Activated CD8-positive, alpha-beta memory T cell treated with anti-CD3 and anti-CD28 coated beads, Interleukin-2, amount 50 U/mL, for 4 hours (primary cell): ENCODE measurements around the gene ACTN2.
"Not testable (repeated sequence)": the region's sequence is repeated elsewhere in the genome, so short reads cannot be mapped to it uniquely, and the experiment has no call there.

Experiments used
- DNase-seq: peaks from one replicate; pipeline ENCODE4 v3.0.0-alpha.2; 2020

ACTN2 gene

DNA sequence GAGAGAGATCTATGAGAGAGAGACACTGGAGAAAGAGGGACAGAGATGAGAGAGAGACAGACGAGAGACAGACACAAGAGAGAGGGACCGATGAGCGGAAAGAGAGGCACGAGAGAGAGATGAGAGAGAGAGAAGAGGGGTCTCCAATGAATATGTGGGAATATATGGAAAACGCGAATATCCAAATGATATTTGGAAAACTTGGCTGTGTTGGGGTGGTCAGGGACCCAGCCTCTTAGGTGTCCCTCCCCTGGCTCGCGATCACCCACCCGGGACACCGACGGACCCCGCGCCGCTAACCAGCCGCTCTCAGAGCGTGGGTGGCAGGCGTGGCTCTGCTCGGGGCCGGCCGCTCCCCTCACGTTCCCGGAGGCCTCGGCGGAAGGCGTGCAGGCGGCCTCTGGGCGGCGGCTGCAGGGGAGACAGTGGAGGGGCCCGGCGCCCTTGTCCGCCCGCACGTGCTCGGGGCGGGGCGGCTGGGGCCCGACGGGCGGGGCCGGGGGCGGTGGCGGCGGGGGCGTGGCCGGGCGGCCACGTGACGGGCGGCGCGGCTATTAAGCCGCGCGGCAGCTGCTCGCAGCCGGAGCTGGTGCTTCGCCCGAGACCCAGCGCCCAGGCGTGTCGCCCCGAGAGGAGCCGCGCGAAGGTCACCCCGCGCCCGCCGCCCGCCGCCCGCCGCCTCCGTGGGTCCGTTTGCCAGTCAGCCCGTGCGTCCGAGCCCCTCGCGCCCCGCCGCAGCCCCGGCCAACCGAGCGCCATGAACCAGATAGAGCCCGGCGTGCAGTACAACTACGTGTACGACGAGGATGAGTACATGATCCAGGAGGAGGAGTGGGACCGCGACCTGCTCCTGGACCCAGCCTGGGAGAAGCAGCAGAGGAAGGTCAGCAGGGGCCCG lies at the start of gene ACTN2:
TSS of gene ACTN2 (plus strand) at position 583 of the 898 bp plus-strand sequence. CDS start at position 758, 175 bp downstream.
- peak; percentile 51 for DNase-seq

- no peak for DNase-seq
These were observed 47.4 kb upstream of the ACTN2 start for GRCh38 chr1:236638945-236639344.

- DNase-seq = no peak
These were observed 46.6 kb upstream of the ACTN2 start for GRCh38 chr1:236639686-236640085.

GRCh38 chr1:236642763-236643162 lies 43.5 kb upstream of the ACTN2 start:
- no peak for DNase-seq

- DNase-seq = no peak
These were observed 41.2 kb upstream of the ACTN2 start for GRCh38 chr1:236645016-236645680.

GRCh38 chr1:236654511-236654910 lies 31.8 kb upstream of the ACTN2 start:
- no peak for DNase-seq

DNA sequence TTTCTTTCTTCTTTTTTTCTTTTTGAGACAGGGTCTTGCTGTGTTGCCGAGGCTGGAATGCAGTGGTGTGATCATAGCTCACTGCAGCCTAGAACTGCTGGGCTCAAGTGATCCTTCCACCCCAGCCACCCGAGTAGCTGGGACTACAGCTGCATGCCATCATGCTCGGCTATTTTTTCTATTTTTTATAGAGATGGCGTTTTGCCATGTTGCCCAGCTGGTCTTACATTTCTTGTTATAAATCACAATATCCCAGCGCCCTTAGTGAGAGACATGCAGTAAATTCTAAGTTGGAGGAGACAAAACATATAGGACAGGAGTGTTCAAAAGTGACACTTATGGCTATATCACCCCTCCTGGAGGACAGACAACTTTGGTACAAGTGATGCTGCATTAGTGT lies 31.3 kb upstream of the ACTN2 start:
- DNase-seq = no peak

DNA sequence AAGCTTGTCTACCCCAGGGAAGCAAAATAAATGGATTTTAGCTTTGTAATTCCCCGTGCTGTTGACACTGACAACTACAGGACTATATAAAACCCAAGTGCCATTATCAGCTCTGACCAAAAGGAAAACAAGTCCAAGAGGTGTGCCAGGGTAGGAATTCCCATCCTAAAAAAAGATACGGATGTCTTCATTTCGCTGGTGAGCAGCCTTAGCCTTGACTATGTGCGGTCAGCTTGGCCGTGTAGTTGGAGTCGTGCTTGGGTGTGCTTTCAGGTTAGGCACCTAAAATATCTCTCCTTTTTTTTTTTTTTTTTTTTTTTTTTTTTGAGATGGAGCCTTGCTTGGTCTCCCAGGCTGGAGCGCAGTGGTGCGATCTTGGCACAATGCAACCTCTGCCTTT lies 28.9 kb upstream of the ACTN2 start:
- no peak for DNase-seq

GRCh38 chr1:236659792-236660587 lies 26.3 kb upstream of the ACTN2 start:
- DNase-seq = no peak

GRCh38 chr1:236663934-236664333 lies 22.4 kb upstream of the ACTN2 start:
- no peak for DNase-seq

- not testable (repeated sequence) for DNase-seq
These were observed 17.4 kb upstream of the ACTN2 start for GRCh38 chr1:236668909-236669308.

DNA sequence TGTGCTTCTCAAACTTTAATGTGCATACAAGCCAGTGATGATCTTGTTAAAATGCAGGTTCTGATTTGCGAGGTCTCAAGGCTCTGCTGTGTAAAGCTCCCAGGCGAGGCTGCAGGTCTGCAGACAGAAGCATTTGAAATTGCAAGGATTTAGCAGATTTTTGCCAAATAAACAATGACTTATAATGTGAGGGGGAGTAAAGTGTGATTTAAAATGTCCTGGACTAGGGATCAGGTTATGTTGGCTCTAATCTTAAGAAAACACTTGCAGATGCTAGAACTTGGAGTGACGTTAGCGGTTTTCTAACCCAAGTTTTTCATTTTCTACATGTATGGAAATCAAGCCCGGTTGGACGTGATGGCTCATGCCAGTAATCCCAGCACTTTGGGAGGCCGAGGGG lies 16.2 kb upstream of the ACTN2 start:
- DNase-seq = no peak

DNA sequence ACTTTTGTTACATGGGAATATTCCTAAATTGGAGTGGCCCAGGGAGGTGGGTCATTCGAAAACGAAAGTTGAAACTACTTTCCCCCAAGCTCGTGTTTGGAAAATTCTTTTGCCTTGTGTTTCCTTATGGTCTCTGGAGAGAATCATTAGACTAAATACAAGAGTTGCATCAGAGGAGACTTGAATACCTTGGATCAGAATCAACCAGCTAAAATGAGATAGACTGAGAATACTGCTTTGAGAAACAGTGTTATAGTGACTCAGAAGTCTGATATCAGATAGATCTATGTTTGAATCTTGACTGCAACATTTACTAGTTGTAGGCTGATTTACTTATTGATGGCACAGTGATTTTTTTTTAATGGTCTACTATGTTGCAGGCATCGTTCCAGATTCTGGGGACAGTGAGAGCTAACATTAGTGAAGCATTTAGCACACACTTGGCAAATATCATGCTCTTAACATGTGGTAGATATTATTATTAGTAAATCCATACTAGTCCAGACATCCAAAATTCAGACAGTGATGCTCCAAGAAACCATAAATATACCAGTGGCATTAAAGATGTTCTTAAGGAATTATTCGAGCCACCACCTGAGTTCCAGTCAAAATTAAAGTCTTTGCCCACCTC lies 12.9 kb upstream of the ACTN2 start:
- no peak for DNase-seq

DNA sequence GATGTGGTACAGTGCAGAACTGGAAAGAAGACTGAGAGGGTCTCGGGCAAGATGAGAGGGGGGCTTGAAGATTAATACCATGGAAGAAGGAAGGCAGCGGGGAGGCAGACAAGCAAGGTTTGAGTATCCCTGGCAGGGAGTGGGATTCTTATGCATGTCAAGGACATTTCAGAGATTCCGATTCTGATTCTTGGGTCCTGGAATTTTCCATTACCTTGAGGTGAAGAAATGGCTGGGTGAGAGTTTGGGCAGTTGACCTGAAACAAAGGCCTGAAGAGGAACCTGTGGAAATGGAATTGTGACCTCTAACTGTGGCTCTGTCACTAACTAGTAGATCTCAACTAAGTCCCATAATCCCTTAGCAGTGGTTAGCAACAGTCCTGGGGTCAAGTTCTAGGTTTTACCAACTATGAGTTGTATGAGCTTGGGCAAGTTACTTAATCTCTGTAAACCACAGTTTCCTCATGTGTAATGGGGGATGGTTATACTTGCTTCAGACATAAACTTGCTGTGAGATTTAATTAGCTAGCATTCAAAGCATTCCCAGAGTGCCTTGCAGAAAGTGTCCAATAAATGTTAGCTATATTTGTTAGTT lies 8.6 kb upstream of the ACTN2 start:
- no peak for DNase-seq

DNA sequence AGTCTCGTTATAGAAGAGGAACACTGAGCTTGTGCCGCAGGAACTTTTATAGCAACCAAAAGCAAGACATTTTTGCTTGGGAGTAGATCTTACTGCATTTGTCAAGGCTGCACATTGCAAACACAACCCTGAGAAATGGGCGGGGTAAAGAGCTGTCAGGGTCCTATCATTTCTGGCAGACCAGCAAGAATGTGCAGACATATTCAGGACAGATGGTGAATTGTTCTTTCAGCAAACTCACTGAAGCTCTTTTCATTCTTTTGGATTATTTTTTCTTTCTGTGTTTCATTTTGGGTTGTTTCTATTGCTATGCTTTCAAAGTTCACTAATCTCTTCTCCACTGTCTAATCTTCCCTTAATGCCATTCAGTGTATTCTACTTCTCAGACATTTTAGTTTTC lies 5.1 kb upstream of the ACTN2 start:
- DNase-seq = no peak

DNA sequence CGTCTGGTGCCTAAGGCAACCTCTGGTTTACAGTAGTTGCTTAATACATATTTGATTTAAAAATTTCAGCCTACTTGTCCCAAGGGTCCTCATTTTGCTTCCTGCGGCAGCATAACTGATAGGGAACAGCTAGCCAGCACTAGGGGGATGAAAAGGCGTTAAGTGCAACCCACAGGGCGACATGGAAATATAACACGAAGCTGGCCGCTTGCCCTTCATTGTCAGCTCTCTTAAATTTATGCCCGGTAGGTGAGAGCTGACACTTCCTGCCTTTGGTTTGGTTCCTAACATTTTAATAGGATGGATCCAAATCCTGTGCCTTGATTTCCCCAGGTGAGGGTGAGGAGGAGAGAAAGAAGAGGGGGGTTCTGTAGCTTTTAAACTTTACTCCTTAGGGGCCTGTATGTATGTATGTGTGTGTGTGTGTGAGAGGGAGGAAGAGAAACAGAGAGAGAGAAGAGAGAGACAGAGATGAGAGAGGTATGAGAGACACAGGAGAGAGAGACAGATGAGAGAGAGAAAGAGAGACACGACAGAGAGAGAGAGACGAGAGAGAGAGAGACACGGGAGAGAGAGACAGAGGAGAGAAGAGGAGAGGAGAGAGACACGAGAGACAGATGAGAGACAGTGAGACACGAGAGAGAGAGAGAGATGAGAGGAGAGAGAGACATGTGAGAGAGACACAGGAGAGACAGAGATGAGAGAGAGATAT lies 938 bp upstream of the ACTN2 start:
- DNase-seq = no peak

- no peak for DNase-seq
These were observed 489 bp downstream of the ACTN2 start for GRCh38 chr1:236686815-236687160.

DNA sequence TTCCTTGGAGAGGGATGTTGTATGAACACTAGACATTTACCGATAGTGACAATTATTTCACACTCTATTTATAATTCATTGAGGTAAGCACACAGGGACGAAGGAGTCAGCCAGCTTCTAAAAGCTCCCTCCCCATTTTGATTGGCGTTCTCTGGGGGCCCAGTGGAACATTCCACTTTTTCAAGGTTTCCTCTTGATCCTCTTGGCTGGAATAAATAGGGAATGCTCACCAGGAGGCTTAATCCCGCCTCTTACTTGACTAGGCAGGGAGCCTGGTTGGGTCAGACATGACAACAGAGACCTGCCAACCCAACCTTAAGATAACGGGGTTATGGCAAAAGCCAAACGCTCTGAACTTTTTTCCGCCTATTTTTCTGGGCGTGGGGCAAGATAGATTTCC lies 974 bp downstream of the ACTN2 start:
- DNase-seq = no peak

DNA sequence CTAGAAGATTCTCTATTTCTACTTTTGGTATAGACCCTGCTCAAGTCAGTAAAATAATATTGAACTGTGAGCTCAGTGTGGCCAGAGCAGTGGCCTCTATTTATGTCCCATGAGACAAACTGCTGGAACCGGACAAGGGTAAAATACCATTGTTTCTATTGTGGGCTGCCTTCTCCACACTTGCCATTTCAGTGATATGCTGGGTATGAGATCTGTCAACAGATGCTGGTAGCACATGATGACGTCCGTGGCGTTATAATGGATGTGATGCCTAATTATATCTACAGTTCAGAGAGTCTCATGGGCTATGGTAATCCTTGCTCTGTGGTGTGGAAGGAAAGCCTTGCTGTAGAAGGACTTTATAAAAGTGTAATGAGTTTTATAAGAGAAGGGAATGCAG lies 2.4 kb downstream of the ACTN2 start:
- no peak for DNase-seq

- no peak for DNase-seq
These were observed 3.6 kb downstream of the ACTN2 start for GRCh38 chr1:236689713-236690569.

DNA sequence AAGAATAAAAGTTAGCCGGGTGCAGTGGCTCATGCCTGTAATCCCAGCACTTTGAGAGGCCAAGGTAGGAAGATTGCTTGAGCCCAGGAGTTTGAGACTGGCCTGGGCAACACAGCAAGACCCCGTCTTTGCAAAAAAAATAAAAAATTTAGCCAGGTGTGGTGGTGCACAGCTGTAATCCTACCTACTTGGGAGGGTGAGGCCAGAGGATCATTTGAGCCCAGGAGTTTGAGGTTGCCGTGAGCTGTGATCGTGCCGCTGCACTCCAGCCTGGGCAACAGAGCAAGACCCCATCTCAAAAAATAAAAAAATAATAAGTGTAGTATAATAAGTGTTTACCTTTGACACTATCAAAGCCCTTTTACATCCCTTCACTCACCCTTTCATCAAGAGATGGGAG lies 5.0 kb downstream of the ACTN2 start:
- no peak for DNase-seq
